SU-DHL-6 (cell line): ENCODE results near the gene ACP4.

Source experiments
- H2AFZ ChIP-seq: fragments of 200-600 bp; sonication (generic); 2 replicates; pipeline ENCODE4 v1.6.1; 2014; ENCODE audit warnings: low read depth, mild to moderate bottlenecking, moderate library complexity, mixed read lengths, antibody characterized with exemption, low read length; ENCODE audit not compliant: severe bottlenecking
- H3F3A ChIP-seq: fragments of 200-600 bp; shearing (Covaris generic); 2 replicates; pipeline ENCODE4 v1.6.0; 2016; ENCODE audit warnings: antibody characterized with exemption, mild to moderate bottlenecking; ENCODE audit not compliant: insufficient read depth
- H3K27ac ChIP-seq: fragments of 200-600 bp; sonication (generic); 2 replicates; pipeline ENCODE4 v1.5.1; 2016; ENCODE audit warnings: low read depth, mild to moderate bottlenecking, low read length, moderate library complexity, mixed read lengths
- H3K27me3 ChIP-seq: fragments of 200-600 bp; sonication (generic), shearing (Covaris generic); 2 replicates; pipeline ENCODE4 v1.6.0; 2014; ENCODE audit warnings: mild to moderate bottlenecking, low read length
- H3K36me3 ChIP-seq: fragments of 200-600 bp; sonication (generic); 2 replicates; pipeline ENCODE4 v1.6.1; 2014; ENCODE audit warnings: mild to moderate bottlenecking, low read length, mixed read lengths
- H3K4me2 ChIP-seq: fragments of 300-600, 200-600 bp; shearing (Covaris generic), sonication (generic); 2 replicates; pipeline ENCODE4 v1.6.0; 2014; ENCODE audit warnings: low read length, low read depth, mild to moderate bottlenecking; ENCODE audit not compliant: poor library complexity, severe bottlenecking
- H3K4me3 ChIP-seq: fragments of 200-600 bp; sonication (generic); 2 replicates; pipeline ENCODE4 v1.5.1; 2014; ENCODE audit warnings: antibody characterized with exemption, low read length, mild to moderate bottlenecking, mixed read lengths; ENCODE audit not compliant: insufficient read depth, poor library complexity, severe bottlenecking
- H3K79me2 ChIP-seq: fragments of 200-600 bp; sonication (generic); 2 replicates; pipeline ENCODE4 v1.6.1; 2014; ENCODE audit warnings: mild to moderate bottlenecking, low read length, moderate library complexity; ENCODE audit not compliant: insufficient read depth
- H3K9ac ChIP-seq: fragments of 200-600 bp; sonication (generic); 2 replicates; pipeline ENCODE4 v1.7.0; 2014; ENCODE audit warnings: mild to moderate bottlenecking, low read length
- H3K9me2 ChIP-seq: fragments of 200-600 bp; sonication (generic); replicated peaks from 2 replicates; pipeline ENCODE4 v1.6.1; 2014; ENCODE audit warnings: low read length; ENCODE audit not compliant: insufficient read depth
- H3K9me3 ChIP-seq: fragments of 200-600 bp; sonication (generic); 2 replicates; pipeline ENCODE4 v1.6.1; 2014; ENCODE audit warnings: low read length, mixed read lengths; ENCODE audit not compliant: insufficient read depth
- H4K20me1 ChIP-seq: fragments of 200-600 bp; sonication (generic); 2 replicates; pipeline ENCODE4 v1.6.1; 2014; ENCODE audit warnings: low read depth, mild to moderate bottlenecking, antibody characterized with exemption, low read length, moderate library complexity, mixed read lengths
- EZH2phosphoT487 ChIP-seq: fragments of 200-600 bp; sonication (generic), shearing (Covaris generic); conservative IDR thresholded peaks from 2 replicates; pipeline ENCODE4 v1.6.1; 2018; ENCODE audit warnings: mild to moderate bottlenecking, antibody characterized with exemption, low read length, moderate library complexity, mixed read lengths
- TF ChIP-seq, protein P1 (sequence below): fragments of 200-600 bp; sonication (generic); IDR thresholded peaks from one replicate; pipeline ENCODE4 v1.5.1; 2017; ENCODE audit warnings: antibody characterized with exemption, mild to moderate bottlenecking, low read length, moderate library complexity; ENCODE audit not compliant: insufficient read depth, poor library complexity, severe bottlenecking

ACP4 gene

DNA sequence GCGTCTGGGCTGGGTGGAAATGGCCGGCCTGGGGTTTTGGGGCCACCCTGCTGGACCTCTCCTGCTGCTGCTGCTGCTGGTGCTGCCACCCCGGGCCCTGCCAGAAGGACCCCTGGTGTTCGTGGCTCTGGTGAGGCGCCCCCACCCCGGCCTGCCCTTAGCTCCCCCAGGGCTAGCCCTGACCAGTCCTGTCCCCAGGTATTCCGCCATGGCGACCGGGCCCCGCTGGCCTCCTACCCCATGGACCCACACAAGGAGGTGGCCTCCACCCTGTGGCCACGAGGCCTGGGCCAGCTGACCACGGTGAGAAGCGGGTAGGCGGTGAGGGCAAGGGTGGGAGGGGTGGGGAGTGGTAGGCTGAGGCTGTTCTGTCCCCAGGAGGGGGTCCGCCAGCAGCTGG lies at the start of gene ACP4:
Gene ACP4 (plus strand): TSS at position 20 of the 400 bp plus-strand sequence. CDS start 0 bp downstream, at position 20.
- Histone ChIP-seq H3K79me2 (no peaks in the 10 kb centered on the region), H3K4me3 (no peak within 1 kb of the TSS), H4K20me1 (no peaks in the 10 kb centered on the region; the same call in 1 of the 2 replicates), H3K4me2 (no peak within 1 kb of the TSS), H3K36me3 (no peaks in the 10 kb centered on the region), H3K27ac (no peak within 1 kb of the TSS), H3K9me3 (no peaks in the 10 kb centered on the region), H3K9me2 (no peaks in the 10 kb centered on the region), H2AFZ (no peak within 1 kb of the TSS), H3F3A (peaks cover 5% of the 10 kb centered on the region), H3K9ac (no peak within 1 kb of the TSS), H3K27me3 (no peaks in the 10 kb centered on the region)
- no peak for TF ChIP-seq EZH2phosphoT487
- TF ChIP-seq, protein P1, sequence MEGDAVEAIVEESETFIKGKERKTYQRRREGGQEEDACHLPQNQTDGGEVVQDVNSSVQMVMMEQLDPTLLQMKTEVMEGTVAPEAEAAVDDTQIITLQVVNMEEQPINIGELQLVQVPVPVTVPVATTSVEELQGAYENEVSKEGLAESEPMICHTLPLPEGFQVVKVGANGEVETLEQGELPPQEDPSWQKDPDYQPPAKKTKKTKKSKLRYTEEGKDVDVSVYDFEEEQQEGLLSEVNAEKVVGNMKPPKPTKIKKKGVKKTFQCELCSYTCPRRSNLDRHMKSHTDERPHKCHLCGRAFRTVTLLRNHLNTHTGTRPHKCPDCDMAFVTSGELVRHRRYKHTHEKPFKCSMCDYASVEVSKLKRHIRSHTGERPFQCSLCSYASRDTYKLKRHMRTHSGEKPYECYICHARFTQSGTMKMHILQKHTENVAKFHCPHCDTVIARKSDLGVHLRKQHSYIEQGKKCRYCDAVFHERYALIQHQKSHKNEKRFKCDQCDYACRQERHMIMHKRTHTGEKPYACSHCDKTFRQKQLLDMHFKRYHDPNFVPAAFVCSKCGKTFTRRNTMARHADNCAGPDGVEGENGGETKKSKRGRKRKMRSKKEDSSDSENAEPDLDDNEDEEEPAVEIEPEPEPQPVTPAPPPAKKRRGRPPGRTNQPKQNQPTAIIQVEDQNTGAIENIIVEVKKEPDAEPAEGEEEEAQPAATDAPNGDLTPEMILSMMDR = no peak

DNA sequence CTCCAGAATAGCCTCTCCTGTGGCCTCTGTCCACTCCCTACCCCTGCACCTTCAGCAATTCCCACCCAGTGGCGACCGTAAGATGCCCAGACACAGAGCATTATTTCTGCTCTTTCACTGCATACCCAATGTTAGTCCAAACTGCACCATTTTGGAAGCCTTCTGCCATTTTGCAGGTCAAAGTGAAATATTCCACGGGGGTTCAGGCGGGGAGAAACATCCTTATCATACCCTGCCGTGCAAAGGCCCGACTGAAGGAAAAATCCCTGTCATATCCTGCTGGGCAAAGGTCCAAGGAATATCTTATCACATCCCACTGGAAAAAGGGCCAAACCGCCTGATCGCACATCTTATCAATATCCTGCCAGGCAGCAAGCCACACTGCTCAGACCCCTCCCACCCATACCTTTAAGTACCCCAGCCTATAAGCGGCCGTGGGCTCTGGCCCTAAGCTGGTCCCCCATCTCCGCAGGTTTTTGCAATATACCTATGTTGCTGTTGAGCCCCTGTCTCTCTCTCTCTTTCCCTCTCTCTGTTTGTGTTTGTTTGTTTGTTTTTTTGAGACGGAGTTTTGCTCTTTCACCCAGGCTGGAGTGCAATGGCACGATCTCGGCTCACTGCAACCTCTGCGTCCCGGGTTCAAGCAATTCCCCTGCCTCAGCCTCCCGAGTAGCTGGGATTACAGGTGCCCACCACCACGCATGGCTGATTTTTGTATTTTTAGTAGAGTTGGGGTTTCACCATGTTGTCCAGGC lies 48.9 kb upstream of the ACP4 start:
- H3K9me3 ChIP-seq = no peaks in the 10 kb centered on the region
- no peak overlapping the region for H3K4me2 ChIP-seq
- H3K9me2 ChIP-seq = no peaks in the 10 kb centered on the region
- no peak overlapping the region for H3K9ac ChIP-seq
- no peak for TF ChIP-seq EZH2phosphoT487
- TF ChIP-seq, protein P1 = no peak
- H2AFZ ChIP-seq = no peak overlapping the region
- H3F3A ChIP-seq = no peaks in the 10 kb centered on the region
- H3K4me3 ChIP-seq = no peak overlapping the region
- H4K20me1 ChIP-seq = no peaks in the 10 kb centered on the region
- H3K36me3 ChIP-seq = no peaks in the 10 kb centered on the region
- H3K27ac ChIP-seq = no peak overlapping the region
- H3K27me3 ChIP-seq = no peaks in the 10 kb centered on the region
- H3K79me2 ChIP-seq = no peaks in the 10 kb centered on the region

DNA sequence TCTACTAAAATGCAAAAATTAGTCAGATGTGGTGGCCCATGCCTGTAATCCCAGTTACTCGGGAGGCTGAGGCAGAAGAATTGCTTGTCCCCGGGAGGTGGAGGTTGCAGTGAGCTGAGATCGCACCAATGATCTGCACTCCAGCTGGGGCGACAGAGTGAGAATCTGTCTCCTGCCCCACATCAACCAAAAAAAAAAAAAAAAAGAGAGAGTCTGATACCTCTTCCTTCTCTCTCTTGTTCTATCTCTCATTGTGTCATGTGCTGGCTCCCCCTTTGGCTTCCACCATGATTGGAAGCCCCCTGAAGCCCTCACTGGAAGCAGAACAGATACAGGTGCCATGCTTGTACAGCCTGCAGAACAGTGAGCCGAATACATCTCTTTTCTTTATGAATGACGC lies 46.7 kb upstream of the ACP4 start:
- Histone ChIP-seq H3K9me2 (no peaks in the 10 kb centered on the region), H3K9ac (no peak overlapping the region), H3K4me2 (no peak overlapping the region), H3K27me3 (no peaks in the 10 kb centered on the region), H3K9me3 (no peaks in the 10 kb centered on the region), H3F3A (no peaks in the 10 kb centered on the region), H3K27ac (no peak overlapping the region), H3K36me3 (no peaks in the 10 kb centered on the region), H4K20me1 (no peaks in the 10 kb centered on the region), H2AFZ (no peak overlapping the region), H3K79me2 (no peaks in the 10 kb centered on the region), H3K4me3 (no peak overlapping the region)
- no peak for TF ChIP-seq EZH2phosphoT487
- TF ChIP-seq, protein P1 = no peak
